ENCODE results near the gene AKAP12.
A peak's percentile ranks its signal among the peaks of the same experiment; 100 is the strongest.

The AKAP12 gene

DNA sequence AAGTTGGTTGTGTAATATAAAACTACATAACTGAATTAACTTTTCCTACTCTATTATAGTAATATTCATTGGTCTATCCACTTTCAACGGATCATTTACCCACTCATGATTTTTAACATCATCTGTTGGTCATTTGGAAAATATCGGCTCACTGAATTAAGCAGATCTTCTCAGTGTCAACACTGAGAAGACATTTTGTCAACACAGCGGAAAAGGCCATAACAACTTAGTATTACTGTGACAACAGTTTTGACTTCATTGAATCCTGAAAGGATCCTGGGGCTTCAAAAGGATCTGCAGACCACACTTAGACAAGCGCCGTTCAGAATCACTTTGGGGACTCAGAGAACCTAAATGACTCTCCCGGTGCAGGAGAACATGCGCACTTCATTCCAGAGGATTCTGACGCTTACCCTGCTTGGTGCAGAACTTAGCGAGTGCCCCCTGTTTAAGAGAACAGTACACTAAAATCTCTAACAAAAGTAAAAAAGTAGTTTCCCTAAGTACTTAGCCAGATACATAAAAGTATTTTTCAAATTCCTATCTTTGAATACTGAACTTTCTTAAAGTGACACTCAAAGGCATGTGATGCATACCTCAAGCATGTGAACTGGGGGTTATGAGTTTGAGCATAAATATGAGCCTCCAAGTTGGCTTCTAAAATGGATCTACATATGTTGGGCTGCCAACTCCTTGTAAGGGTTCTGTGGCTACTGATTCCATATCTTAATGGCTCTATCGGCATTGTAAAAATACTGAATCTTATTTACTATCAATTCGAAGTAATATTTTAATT lies 147.6 kb downstream of the AKAP12 start:
- 0 out of 2 replicates have a peak, but pooled peaks cover 6% of the 10 kb centered on the region for H3F3A ChIP-seq (ENCODE audit: insufficient read depth, low read length)
- H3K9ac ChIP-seq (ENCODE audit: low read length) = no peak overlapping the region
- peaks cover 20% of the 10 kb centered on the region for H3K36me3 ChIP-seq (ENCODE audit: insufficient read depth, low read length)
- no peaks in the 10 kb centered on the region for H3K27me3 ChIP-seq (ENCODE audit: insufficient read depth, low read length)
- H3K9me2 ChIP-seq (ENCODE audit: low read depth, low read length) = no peaks in the 10 kb centered on the region
- no peak overlapping the region for H3K4me2 ChIP-seq (ENCODE audit: low read length)
- peaks cover 19% of the 10 kb centered on the region for H3K4me1 ChIP-seq (ENCODE audit: insufficient read depth, low read length, severe bottlenecking)
- H4K20me1 ChIP-seq (ENCODE audit: insufficient read depth, low read length) = no peaks in the 10 kb centered on the region
- peaks cover 65% of the 10 kb centered on the region for H3K79me2 ChIP-seq (ENCODE audit: insufficient read depth, low read length)
- no peak overlapping the region for H3K4me3 ChIP-seq (ENCODE audit: low read depth, low read length, poor library complexity, severe bottlenecking)
- no peak overlapping the region for H3K27ac ChIP-seq (ENCODE audit: low read depth, low read length, poor library complexity, severe bottlenecking)
- TF ChIP-seq, protein P1, sequence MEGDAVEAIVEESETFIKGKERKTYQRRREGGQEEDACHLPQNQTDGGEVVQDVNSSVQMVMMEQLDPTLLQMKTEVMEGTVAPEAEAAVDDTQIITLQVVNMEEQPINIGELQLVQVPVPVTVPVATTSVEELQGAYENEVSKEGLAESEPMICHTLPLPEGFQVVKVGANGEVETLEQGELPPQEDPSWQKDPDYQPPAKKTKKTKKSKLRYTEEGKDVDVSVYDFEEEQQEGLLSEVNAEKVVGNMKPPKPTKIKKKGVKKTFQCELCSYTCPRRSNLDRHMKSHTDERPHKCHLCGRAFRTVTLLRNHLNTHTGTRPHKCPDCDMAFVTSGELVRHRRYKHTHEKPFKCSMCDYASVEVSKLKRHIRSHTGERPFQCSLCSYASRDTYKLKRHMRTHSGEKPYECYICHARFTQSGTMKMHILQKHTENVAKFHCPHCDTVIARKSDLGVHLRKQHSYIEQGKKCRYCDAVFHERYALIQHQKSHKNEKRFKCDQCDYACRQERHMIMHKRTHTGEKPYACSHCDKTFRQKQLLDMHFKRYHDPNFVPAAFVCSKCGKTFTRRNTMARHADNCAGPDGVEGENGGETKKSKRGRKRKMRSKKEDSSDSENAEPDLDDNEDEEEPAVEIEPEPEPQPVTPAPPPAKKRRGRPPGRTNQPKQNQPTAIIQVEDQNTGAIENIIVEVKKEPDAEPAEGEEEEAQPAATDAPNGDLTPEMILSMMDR (IDR thresholded peaks at IDR 0.05; ENCODE audit: low read length) = no peak
- no peak for TF ChIP-seq EZH2 (IDR thresholded peaks at IDR 0.05; ENCODE audit: borderline replicate concordance, low read length)
- H2AFZ ChIP-seq (ENCODE audit: low read length) = no peak overlapping the region
- no peaks in the 10 kb centered on the region for H3K9me3 ChIP-seq (ENCODE audit: low read length)

DNA sequence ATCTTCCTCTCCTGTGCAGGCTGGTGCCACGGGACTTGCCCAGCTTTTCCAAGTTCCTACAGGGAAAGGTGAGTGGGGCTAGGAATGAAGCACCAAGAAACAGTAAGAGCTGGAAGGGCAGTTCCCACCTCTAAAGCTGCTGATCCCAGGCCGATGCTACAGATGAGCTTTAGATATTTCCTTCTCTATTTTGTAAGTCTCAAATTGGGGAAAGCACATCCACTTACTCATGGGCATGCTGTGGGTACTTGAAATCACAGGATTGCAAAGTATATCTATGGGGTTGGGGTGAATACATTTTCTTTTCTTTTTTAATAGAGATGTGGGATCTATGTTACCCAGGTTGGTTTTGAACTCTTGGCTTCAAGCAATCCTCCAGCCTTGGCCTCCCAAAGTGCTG lies 148.5 kb downstream of the AKAP12 start:
- H3K36me3 ChIP-seq (ENCODE audit: insufficient read depth, low read length) = peaks cover 21% of the 10 kb centered on the region
- H3K27me3 ChIP-seq (ENCODE audit: insufficient read depth, low read length) = no peaks in the 10 kb centered on the region
- H3K9ac ChIP-seq (ENCODE audit: low read length) = 0 out of 2 replicates have a peak overlapping the region, but pooled peaks have one; percentile 97
- no peak overlapping the region for H3K27ac ChIP-seq (ENCODE audit: low read depth, low read length, poor library complexity, severe bottlenecking)
- TF ChIP-seq EZH2 (IDR thresholded peaks at IDR 0.05; ENCODE audit: borderline replicate concordance, low read length) = no peak
- TF ChIP-seq, protein P1 (IDR thresholded peaks at IDR 0.05; ENCODE audit: low read length) = no peak
- H3K9me3 ChIP-seq (ENCODE audit: low read length) = no peaks in the 10 kb centered on the region
- H3K79me2 ChIP-seq (ENCODE audit: insufficient read depth, low read length) = peaks cover 74% of the 10 kb centered on the region
- no peaks in the 10 kb centered on the region for H4K20me1 ChIP-seq (ENCODE audit: insufficient read depth, low read length)
- no peak overlapping the region for H2AFZ ChIP-seq (ENCODE audit: low read length)
- H3F3A ChIP-seq (ENCODE audit: insufficient read depth, low read length) = 0 out of 2 replicates have a peak, but pooled peaks cover 6% of the 10 kb centered on the region
- H3K4me3 ChIP-seq (ENCODE audit: low read depth, low read length, poor library complexity, severe bottlenecking) = no peak overlapping the region
- peak overlapping the region; percentile 98; the same call in 1 of the 2 replicates for H3K4me2 ChIP-seq (ENCODE audit: low read length)
- H3K4me1 ChIP-seq (ENCODE audit: insufficient read depth, low read length, severe bottlenecking) = peaks cover 28% of the 10 kb centered on the region
- no peaks in the 10 kb centered on the region for H3K9me2 ChIP-seq (ENCODE audit: low read depth, low read length)

DNA sequence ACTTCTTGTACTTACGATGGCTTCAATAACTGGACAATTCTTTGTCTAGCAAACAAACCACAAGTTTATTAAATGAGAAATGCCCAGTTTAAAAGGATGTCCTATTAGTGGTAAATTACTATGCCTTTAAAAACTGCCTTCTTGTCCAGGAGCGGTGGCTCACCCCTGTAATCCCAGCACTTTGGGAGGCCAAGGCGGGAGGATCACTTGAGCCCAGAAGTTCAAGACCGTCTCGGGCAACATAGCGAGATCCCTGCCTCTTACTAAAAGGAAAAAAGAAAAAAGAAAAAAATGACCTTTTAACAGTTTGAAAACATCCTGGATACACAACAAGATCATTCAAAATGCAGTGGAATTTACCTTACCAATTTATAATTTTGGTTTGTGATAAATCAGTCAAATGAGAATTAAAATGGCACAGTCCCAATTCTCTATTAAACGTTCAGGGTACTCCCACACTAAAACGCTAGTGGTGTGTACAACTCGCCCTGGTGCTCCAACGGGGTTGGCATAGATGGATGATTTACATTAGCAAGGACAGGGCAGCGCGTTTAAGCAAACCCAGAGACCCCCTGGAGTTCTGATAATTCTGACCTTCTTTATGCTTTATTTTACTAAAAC lies 149.3 kb downstream of the AKAP12 start:
- Histone ChIP-seq H3F3A (ENCODE audit: insufficient read depth, low read length) (0 out of 2 replicates have a peak, but pooled peaks cover 6% of the 10 kb centered on the region), H3K36me3 (ENCODE audit: insufficient read depth, low read length) (peaks cover 29% of the 10 kb centered on the region)
- TF ChIP-seq, protein P1 (IDR thresholded peaks at IDR 0.05; ENCODE audit: low read length) = no peak
- TF ChIP-seq EZH2 (IDR thresholded peaks at IDR 0.05; ENCODE audit: borderline replicate concordance, low read length) = no peak

More for the DNA sequence above, 149.3 kb downstream of the AKAP12 start:
- Histone ChIP-seq H3K4me3 (ENCODE audit: low read depth, low read length, poor library complexity, severe bottlenecking) (peak overlapping the region; percentile 95), H3K4me2 (ENCODE audit: low read length) (peak overlapping the region; percentile 98), H3K79me2 (ENCODE audit: insufficient read depth, low read length) (peaks cover 74% of the 10 kb centered on the region), H3K27ac (ENCODE audit: low read depth, low read length, poor library complexity, severe bottlenecking) (peak overlapping the region; percentile 97), H3K27me3 (ENCODE audit: insufficient read depth, low read length) (no peaks in the 10 kb centered on the region), H2AFZ (ENCODE audit: low read length) (no peak overlapping the region), H3K9me3 (ENCODE audit: low read length) (no peaks in the 10 kb centered on the region), H4K20me1 (ENCODE audit: insufficient read depth, low read length) (no peaks in the 10 kb centered on the region), H3K4me1 (ENCODE audit: insufficient read depth, low read length, severe bottlenecking) (peaks cover 37% of the 10 kb centered on the region), H3K9me2 (ENCODE audit: low read depth, low read length) (no peaks in the 10 kb centered on the region), H3K9ac (ENCODE audit: low read length) (peak overlapping the region; percentile 97)

Measured in OCI-LY1 (cell line).